ENCODE measurements around the gene KRT17. TPM values are rescaled to one million over a fixed set of nuclear protein-coding genes. Genes with fewer than 3 reads are reported as not detected.

The KRT17 gene
- total and polyA plus RNA-seq, 9 of the 15 experiments (the other 6 are each of a cell fraction or from before 2014, with no cell fraction given): 0.23 to 0.25 TPM; not detected in 7

DNA sequence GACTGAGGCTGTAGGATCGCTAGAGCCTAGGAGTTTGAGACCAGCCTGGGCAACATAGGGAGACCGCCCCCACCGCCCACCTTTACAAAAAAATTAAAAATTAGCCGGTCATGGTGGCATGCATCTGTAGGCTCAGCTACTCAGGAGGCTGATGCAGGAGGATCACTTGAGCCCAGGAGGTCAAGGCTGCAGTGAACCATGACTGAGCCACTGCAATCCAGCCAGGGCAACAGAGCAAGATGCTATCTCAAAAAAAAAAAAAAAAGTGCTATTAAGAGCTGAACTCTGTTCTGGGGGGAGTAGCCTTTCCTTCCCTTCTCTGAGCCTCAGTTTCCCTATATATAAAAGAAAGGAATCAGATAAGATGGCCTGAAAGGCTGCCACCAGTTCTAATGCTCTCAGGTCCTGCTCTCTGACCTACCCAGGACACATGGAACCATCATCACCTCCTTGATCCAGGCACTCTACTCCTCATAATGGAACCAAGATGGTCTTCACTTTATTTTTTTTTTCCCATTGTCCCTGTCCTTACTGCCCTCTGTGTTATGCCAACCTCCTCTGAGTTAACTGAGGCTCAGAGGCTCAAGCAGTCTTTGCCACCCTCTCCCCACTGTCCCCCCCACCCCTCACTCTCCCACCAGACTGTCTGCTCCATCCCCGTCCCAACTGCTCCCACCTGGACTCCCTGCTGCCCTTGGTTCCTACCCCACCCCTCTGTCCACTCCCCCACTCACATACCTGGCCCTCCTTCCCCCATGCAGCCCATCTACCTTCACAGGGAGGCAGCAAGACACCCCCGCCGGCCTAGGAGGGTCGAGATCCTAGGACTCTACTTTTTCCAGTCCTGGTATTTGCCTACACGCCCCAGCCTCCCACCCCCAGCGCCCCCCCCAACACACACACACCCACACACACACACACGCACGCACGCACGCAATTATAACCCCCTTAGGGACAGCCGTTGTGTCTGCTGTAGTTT is 40.5 kb upstream of the KRT17 start (continued):
- TF ChIP-seq ETS1 (conservative IDR thresholded peaks at IDR 0.05; ENCODE audit: control insufficient read depth, low read depth, low read length) (no peak), KDM5B (IDR thresholded peaks at IDR 0.05; ENCODE audit: insufficient replicate concordance, low read depth, low read length) (no peak), BRD4 (IDR thresholded peaks at IDR 0.05) (no peak)

GRCh38 chr17:41664172-41664457 is 39.7 kb upstream of the KRT17 start:
- no peak overlapping the region for H3K27ac ChIP-seq (ENCODE audit: extremely low read depth, low read depth, low read length)
- DNase-seq (ENCODE audit: extremely low read depth in 1 of 4, low spot score in 3 of 4): no peak
- H3K79me2 ChIP-seq (ENCODE audit: control insufficient read depth, insufficient read depth, low read length): no peaks in the 10 kb centered on the region; the same call in 2 of the 3 replicates
- 11% methylated on average over 2 of the region's 2 CpGs for WGBS (ENCODE audit: insufficient coverage, low coverage, missing lambda C conversion rate)
- CTCF ChIA-PET (ENCODE audit: low intra/inter-chr PET ratio): interaction anchor here (2.9 to 7.4 kb wide), 3 partner anchors 15 to 861 kb away, joined by 24 to 135 read pairs (median 87); no protein-coding TSS in a partner anchor
- no peaks in the 10 kb centered on the region for H3K9me3 ChIP-seq (replicated peaks; ENCODE audit: control insufficient read depth, insufficient read depth, low read depth, low read length)
- intact Hi-C loops (cut with micrococcal nuclease): loop anchor here (5.0 to 10.0 kb wide), 2 partner anchors 179 to 1047 kb away; partner anchors contain the start of genes KRT35 and KRT36
- no peak overlapping the region for H3K4me3 ChIP-seq
- H2AFZ ChIP-seq (ENCODE audit: low read depth, low read length): no peak overlapping the region
- in situ Hi-C loops (cut with MboI): loop anchor here (5.0 to 25.0 kb wide), 4 partner anchors 117 to 1052 kb away; no protein-coding TSS in a partner anchor
- POLR2A ChIA-PET: interaction anchor here (0.7 to 12.5 kb wide), 6 partner anchors 15 to 859 kb away, joined by 3 to 124 read pairs (median 4); partner anchors contain the start of gene EIF1
- H4K20me1 ChIP-seq (replicated peaks; ENCODE audit: control insufficient read depth, insufficient read depth, low read length): no peaks in the 10 kb centered on the region
- no peaks in the 10 kb centered on the region for H3K27me3 ChIP-seq (ENCODE audit: control insufficient read depth in 2 of 2, insufficient read depth in 2 of 2, low read length in 2 of 2)
- H3K4me1 ChIP-seq (replicated peaks in 1 of 2; ENCODE audit: control insufficient read depth in 2 of 2, insufficient read depth in 2 of 2, low read length in 2 of 2): peaks cover 35 to 54% of the 10 kb centered on the region in 2 experiments
- BruUV-seq (replicated peaks): no TSS peak
- no peaks in the 10 kb centered on the region for H3K36me3 ChIP-seq (ENCODE audit: control insufficient read depth, insufficient read depth, low read length)
- H3K4me2 ChIP-seq (ENCODE audit: insufficient read depth, low read length): no peak overlapping the region
- ATAC-seq: no peak
- FAIRE-seq: no peak
- peak overlapping the region in 1 of 2 experiments; percentile 69; a peak in 1 of 4 replicates for H3K9ac ChIP-seq (ENCODE audit: insufficient read depth in 1 of 2, low read depth in 2 of 2, low read length in 2 of 2)
- peaks cover 2% of the 10 kb centered on the region for H3K9me1 ChIP-seq (ENCODE audit: control insufficient read depth, insufficient read depth, low read length)
- TF ChIP-seq U2AF1 (optimal IDR thresholded peaks at IDR 0.05; ENCODE audit: low read depth, low read length) (no peak), PRMT5 (CRISPR knock-in tag; IDR thresholded peaks at IDR 0.05) (no peak), CSDE1 (IDR thresholded peaks at IDR 0.05) (no peak), SUPT5H (IDR thresholded peaks at IDR 0.05) (no peak), MTA2 (IDR thresholded peaks at IDR 0.05; ENCODE audit: low read depth) (no peak), PBX2 (CRISPR knock-in tag; IDR thresholded peaks at IDR 0.05; ENCODE audit: low read depth) (no peak), PBX2 (tag; conservative IDR thresholded peaks at IDR 0.05; ENCODE audit: low read depth) (0 out of 2 replicates have a peak, but pooled peaks have one; percentile 16), KHSRP (IDR thresholded peaks at IDR 0.05) (no peak)
- TF ChIP-seq, protein P1, sequence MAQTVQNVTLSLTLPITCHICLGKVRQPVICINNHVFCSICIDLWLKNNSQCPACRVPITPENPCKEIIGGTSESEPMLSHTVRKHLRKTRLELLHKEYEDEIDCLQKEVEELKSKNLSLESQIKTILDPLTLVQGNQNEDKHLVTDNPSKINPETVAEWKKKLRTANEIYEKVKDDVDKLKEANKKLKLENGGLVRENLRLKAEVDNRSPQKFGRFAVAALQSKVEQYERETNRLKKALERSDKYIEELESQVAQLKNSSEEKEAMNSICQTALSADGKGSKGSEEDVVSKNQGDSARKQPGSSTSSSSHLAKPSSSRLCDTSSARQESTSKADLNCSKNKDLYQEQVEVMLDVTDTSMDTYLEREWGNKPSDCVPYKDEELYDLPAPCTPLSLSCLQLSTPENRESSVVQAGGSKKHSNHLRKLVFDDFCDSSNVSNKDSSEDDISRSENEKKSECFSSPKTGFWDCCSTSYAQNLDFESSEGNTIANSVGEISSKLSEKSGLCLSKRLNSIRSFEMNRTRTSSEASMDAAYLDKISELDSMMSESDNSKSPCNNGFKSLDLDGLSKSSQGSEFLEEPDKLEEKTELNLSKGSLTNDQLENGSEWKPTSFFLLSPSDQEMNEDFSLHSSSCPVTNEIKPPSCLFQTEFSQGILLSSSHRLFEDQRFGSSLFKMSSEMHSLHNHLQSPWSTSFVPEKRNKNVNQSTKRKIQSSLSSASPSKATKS (CRISPR knock-in tag; IDR thresholded peaks at IDR 0.05): no peak
